HG02852 (cell line): Measurements from ENCODE around the gene RSPH10B2.
A peak's percentile ranks its signal among the peaks of the same experiment; 100 is the strongest.
"Not testable (repeated sequence)": the region's sequence is repeated elsewhere in the genome, so short reads cannot be mapped to it uniquely, and the experiment has no call there.

ENCODE experiments used
- ATAC-seq: cut with Tn5 transposase; IDR thresholded peaks from one replicate; pipeline ENCODE4 v1.9.1; 2021; ENCODE audit warnings: mild to moderate bottlenecking, moderate library complexity; ENCODE audit not compliant: unreplicated experiment

The RSPH10B2 gene

DNA sequence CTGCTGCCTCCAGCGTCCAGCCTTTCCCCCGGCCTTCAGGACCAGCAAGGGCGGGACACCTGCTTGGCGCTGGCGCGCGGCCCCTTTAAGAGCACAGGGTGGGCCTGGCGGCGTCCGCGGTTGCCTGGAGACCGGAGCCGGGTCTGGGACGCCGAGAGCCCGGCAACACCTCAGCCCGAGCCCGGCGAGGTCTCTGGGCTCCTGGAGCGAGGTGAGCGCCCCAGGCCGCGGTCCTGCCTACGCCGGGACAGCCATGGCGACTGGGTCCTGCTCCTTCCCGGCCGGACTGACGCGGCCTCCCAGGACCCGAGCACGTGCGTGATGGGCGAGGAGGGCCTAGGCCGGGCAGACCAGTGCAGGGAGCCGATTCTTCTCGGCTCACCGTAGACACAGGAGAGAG is at the start of gene RSPH10B2:
TSS of gene RSPH10B2 (plus strand) at position 140 of the 400 bp plus-strand sequence. CDS start 3,575 bp downstream, outside the sequence.
- ATAC-seq, result not testable (repeated sequence)

DNA sequence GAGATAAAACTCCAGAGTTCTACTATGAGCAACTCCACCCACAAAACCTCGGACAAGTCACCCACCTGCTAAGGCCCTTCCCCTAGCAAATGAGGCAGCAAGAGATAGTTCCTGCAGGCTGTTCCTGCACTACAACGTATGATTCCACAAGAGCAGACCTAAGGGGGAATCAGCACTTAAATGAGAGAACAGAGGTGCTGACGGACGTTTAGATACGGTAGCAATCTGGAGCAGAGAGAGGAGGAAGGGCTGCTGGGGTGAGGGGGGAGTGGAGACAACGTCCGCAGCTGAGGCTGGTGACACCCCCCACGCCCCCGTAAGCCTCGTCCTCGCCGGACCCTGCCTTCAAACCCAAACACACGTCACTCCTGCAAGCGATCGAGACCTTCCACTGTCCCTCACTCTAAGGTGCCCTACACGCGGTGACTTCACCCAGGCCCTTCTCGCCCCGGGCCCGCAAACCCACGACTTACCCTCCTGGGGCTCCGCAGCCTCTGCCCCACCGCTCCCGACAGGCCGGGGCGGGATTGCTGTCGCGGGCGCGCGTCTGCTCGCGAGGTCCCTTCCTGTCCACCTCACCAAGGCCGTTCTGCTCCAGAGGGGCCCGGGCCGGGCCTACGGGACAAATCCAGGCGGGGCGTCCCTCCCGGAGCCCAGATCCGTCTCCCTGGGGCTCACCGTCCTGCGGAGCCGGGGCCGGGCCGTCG is 47.8 kb upstream of the RSPH10B2 start:
- ATAC-seq, result peak; percentile 30

DNA sequence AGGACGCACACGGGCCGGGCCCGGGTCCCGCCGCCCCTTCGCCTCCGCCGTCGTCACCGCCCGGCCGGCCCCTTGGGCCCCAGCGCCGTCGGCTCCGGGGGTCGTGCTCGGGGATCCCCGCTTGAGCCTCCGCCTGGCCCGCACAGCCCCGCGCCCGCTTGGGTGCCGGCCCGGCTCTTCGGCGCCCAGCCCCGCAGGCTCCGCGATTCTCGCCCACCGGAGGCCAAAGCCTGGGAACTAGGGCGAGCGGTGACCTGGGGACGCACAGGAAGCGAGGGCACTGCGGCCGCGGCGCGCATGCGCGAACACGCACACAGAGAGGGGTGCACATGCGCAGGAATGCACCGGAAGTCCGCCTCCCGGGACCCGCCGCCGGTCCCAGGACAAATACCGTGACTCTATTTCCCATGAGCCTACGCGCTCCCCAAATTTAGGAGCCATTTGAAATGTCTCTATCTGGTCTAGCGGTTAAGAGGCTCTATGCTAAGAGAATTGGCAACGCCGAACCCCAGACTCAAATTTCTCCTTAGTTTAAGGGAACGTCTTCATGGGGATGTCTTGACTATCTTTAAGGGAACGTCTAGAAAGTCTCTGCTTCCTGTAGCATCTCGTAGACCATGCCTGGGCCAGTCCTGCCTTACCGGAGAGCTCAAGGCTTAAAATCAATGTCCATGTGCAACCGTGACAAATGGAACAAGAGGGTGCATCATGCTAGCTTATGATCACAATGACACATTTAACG is 47.1 kb upstream of the RSPH10B2 start, which contains the start of gene ZNF12:
TSS of gene ZNF12 (minus strand) at position 282 of the 742 bp plus-strand sequence. CDS start 1,774 bp downstream, outside the sequence.
- peak; percentile 90 for ATAC-seq

DNA sequence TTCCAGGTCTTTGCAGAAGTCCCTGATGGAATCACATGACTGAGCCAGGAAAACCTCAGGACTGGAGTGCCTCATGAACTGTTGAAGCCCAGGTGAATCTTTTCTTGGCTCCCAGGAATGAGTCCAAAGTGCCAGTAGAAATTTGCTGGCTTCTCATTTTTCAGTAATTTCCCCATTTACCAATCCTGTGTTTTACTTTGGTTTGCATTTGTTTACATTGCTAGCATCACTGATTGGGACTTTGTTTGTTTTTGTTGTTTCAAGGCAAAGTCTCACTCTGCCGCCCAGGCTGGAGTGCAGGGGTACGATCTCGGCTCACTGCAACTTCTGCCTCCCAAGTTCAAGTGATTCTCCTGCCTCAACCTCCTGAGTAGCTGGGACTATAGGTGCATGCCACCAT is 45.6 kb upstream of the RSPH10B2 start:
- no peak for ATAC-seq

DNA sequence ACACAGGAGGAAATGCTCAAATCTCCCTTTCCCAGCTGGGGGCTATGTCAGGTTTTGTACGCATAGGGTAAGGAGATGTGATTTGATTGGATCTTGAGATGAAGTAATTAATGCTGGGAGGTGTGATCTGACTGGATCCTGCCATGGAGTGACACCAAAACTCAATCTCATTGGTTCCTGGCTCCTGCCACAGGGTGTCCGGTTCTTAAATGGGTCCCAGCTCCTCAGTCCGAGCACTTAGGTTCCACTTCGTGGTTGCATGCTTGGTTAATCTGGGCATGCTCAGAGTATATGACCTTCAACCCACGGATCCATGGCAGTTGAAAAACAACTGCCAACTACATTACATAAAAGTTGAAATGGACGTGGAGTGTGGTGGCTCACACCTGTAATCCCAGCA is 44.1 kb upstream of the RSPH10B2 start:
- ATAC-seq, result no peak

DNA sequence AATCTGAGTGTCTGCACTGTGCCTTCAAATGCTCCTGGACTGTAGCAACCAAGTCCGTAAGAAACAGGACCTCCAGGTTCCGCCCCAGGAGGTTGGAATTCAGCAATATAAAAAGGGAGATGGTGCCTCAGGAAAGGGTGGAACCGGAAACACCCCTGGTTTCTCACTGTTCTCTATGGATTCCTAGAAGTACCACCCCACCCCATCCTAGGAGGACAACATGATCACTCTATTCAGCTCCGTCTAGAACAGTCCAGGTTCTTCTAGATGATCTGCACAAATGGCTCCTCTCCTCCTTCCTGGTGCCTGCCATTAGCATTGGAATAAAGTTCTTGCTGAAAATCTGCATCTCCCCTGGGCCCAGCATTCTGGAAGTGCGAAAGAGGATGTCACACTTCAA is 39.5 kb upstream of the RSPH10B2 start:
- no peak for ATAC-seq

DNA sequence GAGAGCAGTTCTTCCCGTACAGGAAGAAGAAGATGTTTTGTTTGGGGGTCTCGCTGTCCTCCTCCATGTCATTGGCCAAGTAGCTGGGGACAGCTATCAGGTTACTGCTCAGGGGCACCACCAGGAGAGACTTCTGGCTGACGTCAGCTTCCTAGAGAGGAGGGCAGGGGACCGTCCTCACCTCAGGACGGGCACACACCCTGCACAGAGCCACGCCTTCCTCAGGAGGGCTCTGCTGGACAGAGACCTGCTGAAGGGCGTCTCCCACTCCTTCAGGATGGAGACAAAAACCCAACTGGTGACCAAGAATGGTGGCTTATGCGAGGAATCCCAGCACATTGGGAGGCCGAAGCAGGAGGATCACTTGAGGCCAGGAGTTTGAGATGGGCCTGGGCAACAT is 38.0 kb upstream of the RSPH10B2 start:
- ATAC-seq, result not testable (repeated sequence)

DNA sequence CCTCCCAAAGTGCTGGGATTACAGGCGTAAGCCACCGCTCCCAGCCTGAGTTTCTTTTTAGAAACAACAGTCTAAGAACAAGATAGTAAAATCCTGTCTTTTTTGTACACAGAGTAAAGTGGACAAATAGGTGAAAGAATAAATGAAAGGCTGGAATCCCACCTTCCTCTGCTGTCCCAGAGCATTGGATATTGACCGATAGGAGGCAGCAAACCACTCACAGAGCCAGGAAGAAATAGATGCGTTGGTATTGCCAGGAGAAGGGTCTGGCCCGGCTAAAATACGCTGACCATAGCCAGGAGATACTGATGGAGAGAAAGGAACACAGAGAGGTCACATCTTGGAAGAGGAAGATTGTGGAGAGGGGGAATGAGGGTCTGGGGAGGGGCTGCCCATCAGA is 35.8 kb upstream of the RSPH10B2 start:
- no peak for ATAC-seq

DNA sequence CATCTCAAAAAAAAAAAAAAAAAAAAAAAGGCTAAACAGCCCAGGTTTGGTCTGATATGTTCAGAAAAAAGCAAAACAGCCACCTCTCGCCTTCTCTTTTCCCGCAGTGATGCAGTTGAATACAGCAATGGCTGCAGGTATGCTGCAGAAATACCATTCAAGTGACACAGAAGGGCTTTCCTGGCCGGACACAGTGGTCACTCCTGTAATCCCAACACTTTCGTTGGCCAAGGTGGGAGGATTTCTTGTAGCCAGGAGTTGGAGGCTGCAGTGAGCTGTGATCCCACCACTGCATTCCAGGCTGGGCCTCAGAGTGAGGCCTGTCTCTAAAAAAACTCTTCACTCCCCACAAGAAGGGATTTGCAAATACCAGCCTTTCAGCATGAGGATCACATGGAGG is 29.6 kb upstream of the RSPH10B2 start:
- ATAC-seq, result not testable (repeated sequence)

DNA sequence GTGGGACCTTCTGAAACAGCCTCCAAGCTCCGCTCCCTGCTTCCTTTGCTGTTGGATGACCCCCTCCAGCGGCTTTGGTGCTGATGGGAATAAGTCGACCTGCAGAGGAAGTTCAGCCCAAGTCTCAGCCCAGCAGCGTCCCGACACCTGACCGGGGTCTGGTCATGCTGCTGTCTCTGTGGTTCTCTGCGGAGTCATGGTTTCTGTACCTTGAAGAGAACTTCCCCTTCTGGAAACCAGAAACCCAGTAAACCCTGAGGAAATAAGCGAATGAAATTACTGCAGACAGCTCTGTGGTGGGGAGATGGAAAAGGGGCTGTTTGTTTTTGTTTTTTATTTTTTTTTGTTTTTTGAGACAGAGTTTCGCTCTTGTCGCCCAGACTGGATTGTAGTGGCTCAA is 28.9 kb upstream of the RSPH10B2 start:
- peak; percentile 68 for ATAC-seq

DNA sequence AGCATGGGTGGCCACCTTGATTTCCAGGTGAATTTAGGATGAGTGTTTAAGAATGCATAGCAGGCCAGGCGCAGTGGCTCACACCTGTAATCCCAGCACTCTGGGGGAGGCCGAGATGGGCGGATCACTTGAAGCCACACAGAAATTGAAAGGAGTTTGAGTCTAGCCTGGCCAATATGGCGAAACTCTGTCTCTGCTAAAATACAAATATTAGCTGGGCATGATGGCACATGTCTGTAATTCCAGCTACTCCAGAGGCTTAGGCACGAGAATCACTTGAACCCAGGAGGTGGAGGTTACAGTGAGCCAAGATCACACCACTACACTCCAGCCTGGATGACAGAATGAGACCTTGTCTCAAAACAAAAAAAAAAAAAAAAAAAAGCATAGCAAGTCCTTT is 27.6 kb upstream of the RSPH10B2 start:
- not testable (repeated sequence) for ATAC-seq

DNA sequence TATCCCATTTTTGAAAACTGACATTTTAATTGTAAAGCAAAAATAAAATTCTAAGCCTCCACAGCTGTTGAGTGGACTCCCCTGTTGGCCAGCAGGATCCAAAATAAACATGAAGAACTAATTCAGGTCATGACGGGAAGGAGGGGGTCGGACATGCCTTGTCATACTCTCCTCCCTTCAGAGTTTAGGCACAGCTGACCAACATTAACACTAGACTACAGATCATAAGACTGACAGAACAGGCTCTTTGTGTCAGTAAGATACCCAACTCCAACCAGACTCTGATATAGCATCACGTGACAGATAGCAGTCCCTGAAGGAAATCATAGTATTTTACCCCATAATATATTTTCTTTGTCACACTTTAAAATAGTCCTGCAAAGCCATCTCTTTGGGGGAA is 26.2 kb upstream of the RSPH10B2 start:
- no peak for ATAC-seq

DNA sequence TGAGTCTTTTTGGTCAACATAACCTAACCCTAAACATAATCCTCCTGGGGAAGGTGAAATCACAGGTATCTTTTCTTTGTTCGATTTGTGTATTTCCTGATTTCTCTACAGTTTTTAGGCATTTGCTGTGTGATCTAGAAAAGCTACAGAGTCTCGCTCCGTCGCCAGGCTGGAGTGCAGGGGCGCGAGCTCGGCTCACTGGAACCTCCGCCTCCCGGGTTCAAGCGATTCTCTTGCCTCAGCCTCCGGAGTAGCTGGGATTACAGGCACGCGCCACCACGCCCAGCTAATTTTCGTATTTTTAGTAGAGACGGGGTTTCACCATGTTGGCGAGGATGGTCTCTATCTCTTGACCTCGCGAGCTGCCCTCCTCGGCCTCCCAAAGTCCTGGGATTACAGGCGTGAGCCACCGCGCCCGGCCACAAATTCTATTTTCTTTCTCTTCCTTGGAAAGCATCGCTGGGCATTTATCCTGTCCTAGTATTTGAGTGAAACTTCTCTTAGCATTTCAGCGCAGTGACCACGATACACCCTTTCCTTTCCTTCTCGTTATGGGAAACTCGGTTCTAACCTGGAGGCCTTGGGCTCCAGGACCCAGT is 24.9 kb upstream of the RSPH10B2 start:
- ATAC-seq, result not testable (repeated sequence)

DNA sequence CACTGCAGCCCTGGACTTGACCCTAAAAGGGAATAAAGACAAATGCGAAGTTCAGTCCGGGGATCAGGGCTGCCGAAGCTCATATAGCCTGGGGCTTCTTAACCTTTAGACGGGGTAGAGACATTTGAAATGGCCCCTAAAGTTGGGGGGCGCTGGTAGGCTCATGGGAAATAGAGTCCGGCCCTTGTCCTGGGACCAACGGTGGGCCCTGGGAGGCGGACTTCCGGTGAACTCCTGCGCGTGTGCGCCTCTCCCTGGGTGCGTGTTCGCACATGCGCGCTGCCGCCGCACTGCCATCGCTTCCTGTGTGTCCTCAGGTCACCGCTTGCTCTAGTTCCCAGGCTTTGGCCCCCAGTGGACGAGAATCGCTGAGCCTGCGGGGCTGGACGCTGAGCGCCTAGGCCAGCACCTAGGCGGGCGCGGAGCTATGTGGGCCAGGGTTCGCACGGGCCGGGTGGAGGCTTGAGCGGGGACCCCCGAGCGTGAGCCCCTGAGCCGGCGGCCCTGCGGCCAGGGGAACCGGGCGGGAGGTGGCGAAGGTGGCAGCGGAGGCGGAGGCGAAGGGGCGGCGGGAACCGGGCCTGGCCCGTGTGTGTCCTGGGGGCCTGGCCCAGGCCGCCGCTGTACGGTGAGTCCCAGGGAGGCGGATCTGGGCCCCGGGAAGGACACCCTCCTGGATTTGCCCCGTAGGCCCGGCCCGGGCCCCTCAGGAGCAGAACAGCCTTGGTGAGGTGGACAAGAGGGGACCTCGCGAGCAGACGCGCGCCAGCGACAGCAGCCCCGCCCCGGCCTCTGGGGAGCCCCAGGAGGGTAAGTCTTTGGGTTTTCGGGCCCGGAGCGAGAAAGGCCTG is 24.2 kb upstream of the RSPH10B2 start:
- peak; percentile 85 for ATAC-seq

DNA sequence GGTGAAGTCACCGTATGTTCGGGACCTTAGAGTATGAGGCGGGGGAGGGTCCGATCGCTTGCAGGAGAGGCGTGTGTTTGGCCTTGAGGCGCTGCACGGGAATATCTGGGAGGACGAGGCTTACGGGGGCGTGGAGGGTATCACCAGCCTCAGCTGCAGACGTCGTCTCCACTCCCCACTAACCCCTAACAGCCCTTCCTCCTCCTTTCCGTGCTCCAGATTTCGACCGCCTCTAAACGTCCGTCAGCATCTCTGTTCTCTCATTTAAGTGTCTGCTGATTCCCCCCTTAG is 23.6 kb upstream of the RSPH10B2 start:
- ATAC-seq, result no peak

DNA sequence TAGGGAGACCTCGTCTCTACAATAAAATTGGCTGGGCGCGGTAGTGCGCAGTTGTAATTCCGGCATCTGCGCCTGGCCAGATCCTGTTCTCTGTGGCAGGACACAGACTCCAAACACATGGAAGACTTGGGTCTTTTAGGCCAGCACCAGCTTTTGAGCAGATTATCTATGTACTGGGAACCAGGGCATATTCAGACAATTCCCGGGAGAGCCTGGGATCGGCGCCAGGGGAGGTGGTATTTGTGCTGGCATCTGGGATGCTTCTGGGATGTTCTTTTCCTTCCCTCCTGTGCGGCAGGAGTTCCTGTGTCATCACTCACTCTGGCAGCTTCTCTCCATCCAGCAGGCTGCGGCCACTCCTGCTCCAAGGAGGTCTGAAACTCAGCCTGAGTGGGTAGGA is 15.5 kb upstream of the RSPH10B2 start:
- ATAC-seq, result not testable (repeated sequence)

DNA sequence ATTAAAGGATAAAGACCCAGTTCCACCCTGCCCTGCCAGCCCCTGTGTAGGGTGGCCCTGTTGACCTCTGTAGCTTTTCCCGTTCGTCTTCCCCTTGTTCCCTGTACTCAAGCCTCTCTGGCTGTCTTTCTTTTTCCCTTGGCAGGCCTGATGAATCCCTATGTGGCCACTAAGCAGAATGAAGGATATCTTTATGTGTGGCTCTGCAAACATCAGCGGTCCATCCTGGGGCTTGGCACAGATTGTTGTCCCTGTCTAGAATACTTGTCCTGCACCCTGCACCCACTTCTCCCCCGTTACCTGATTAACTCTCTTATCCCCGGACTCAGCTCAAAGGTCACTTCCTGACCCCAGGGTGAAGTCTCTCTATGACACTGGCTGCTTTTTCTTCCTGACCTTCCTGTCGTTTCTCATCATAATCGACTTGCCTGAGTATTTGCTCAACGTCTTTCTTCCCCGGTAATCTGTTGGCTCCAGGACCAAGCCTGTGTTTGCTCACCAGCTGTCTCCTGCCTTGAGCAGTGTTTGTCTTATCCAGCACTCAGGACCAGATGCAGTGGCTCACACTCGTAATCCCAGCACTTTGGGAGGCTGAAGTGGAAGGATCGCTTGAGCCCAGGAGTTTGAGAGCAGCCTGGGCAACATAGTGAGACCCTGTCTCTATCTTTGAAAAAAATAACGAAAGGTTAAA is 9.3 kb upstream of the RSPH10B2 start:
- ATAC-seq, result not testable (repeated sequence)

DNA sequence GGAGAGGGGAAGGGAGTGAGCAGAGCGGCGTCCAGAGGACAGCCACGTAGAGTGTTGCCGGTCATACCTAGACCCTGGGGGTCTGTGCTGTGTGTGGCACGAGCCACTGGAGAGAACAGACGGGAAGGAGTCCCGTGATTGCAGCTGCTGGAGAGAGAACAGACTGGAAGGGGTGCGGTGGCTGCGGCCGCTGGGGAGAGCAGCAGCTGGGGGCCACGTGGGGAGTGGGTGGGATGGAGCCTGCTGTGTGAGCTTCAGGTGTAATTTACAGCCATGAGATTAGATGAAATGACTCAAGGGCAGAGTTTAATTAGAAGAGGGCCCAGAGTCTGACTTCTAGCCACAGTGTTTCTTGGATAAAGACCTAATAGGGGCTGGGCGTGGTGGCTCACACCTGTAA is 4.6 kb upstream of the RSPH10B2 start:
- not testable (repeated sequence) for ATAC-seq

DNA sequence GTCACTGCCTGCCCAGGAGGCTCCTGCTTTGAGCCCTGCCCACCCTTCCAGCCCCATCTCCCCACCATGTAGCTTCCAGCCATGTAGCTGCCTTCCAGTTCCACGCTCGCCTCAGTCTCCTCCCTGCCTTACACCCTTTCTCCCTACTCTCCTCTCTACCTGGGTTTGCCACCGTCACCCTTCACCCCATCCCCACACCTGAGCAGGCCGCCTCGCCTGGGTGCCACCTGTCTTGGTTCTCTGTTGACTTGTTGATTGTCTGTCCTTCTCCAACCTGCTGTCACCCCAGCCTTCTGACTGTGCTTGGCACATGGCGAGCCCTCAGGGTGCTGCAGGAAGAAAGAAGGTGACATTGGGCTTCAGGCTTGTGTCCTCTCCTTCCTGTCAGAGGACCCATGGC is 3.7 kb upstream of the RSPH10B2 start:
- not testable (repeated sequence) for ATAC-seq

DNA sequence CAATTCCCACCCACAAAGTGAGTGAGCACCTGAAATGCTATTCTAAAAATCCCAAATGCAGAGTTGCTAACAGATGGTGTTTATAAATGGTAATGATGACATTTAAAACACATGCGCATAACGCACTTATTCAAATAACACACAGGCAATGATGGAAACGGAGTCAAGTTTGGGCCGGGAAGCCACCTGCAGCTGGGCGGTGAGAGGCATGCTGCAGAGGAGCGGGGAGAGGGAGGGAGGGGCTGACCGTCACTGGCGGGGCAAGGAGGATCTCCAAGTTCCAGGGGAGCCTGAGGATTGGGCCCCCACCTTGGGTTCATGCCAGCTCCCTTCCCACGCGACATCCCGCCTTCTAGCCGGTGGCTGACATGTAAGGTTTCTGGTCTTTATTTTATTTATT is 7.3 kb downstream of the RSPH10B2 start:
- not testable (repeated sequence) for ATAC-seq
